A673 (cell line): Measurements from ENCODE around the gene DCHS1.

ENCODE experiments used
- EZH2 ChIP-seq: fragments of 200-600 bp; sonication (generic); IDR thresholded peaks from 2 replicates; pipeline ENCODE4 v1.6.1; 2017; ENCODE audit warnings: borderline replicate concordance, low read depth, mild to moderate bottlenecking, mixed read lengths, antibody characterized with exemption, low read length; ENCODE audit not compliant: poor library complexity, severe bottlenecking
- TF ChIP-seq, protein P1 (sequence below): fragments of 300-800, 200-600 bp; sonication (generic); conservative IDR thresholded peaks from 2 replicates; pipeline ENCODE4 v1.5.1; 2017; ENCODE audit warnings: low read depth, mild to moderate bottlenecking, antibody characterized with exemption, low read length, moderate library complexity, mixed read lengths

DNA sequence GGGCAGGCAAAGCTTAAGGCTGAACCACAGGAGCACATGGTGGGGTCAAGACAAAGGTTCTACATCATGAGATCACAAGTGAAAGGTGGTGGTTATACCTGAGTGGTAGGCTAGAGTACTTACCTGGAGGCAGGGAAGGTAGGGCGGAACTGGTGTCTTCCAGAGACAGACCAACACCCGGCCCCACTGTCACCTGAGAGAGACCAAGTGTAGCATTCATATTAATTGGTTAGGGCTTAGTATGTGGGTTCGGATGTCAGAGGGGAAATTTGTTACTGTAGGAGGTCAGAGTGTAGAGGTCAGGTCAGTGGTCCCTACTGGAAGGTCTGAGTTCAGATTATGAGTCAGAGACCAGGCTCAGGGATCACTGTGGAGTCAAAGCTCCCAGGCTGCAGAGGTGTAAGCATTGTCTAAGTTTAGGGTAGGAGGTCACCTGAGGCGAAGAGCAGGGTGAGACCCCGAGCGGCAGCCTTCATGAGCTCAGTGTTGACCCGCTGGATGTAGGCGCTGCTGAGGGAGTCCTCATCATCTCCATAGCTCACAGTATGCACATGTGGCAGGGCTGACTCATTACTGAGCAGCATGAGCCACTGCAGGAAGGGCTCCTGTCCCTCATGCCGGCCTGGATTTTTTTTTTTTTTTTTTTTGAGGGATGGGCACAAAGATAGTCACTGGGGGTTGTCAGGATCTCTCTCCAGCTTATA, 39.6 kb downstream of the DCHS1 start:
- TF ChIP-seq, protein P1, sequence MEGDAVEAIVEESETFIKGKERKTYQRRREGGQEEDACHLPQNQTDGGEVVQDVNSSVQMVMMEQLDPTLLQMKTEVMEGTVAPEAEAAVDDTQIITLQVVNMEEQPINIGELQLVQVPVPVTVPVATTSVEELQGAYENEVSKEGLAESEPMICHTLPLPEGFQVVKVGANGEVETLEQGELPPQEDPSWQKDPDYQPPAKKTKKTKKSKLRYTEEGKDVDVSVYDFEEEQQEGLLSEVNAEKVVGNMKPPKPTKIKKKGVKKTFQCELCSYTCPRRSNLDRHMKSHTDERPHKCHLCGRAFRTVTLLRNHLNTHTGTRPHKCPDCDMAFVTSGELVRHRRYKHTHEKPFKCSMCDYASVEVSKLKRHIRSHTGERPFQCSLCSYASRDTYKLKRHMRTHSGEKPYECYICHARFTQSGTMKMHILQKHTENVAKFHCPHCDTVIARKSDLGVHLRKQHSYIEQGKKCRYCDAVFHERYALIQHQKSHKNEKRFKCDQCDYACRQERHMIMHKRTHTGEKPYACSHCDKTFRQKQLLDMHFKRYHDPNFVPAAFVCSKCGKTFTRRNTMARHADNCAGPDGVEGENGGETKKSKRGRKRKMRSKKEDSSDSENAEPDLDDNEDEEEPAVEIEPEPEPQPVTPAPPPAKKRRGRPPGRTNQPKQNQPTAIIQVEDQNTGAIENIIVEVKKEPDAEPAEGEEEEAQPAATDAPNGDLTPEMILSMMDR: no peak
- TF ChIP-seq EZH2: no peak
